ENCODE data around the gene SPOCK2. TPM values are rescaled to one million over a fixed set of nuclear protein-coding genes. Genes with fewer than 3 reads are reported as not detected.

Gene SPOCK2
- polyA plus RNA-seq, 1 of the 3 experiments (the other 2 are of a cell fraction): 0.18 TPM

DNA sequence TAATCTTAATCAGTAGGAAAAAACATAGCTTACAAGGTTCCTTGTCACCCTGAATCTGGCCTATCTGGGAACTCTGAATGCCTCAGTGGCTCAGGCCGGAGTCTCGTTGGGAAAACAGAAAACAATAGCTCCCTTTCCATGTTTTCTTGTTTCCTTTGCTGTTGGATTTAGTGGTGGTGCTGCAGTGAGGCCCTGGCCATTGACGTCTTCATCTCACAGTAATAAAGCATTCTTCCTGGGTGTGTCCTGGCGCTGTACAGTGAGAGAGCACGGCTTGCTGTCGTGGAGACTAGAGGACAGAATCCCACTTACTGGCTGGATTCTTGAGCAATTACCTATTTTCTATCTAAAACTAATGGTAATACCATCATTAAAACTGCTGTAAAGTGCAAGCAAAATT lies 1.3 kb upstream of the SPOCK2 start (continued):
- TF ChIP-seq SMC3 (IDR thresholded peaks at IDR 0.05; ENCODE audit: low read depth, low read length): no peak

DNA sequence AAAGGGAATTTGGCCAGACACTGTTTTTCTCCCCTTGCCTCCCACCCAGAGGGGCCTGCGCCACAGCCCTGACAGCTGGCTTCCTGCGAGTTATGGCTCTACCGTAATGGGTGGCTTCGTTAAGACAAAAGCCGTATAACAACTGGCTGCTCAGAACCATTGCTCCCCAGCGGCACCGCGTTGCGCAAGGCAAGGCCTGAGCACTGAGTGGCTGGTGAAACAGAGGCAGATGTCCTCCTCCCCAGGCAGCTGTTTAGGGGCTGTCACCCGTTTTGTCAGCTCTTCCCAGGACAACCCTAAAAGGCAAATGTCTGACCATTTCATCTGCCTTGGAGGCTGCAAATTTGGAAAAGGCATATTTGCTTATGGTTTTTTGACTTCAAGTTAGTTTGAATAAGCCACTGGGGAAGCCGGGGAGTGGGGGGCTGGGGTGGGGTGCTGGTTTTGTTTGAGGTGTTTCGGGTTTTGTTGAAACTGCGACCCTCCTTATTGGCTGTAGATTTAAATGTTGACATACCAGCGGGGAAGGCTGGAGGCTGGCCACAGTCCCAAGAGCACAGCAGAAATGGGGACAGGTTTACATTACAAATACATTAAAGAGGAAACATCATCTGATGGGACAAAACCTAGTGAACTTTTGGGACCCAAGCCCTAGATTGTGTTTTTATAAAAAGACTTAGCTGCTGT lies 681 bp upstream of the SPOCK2 start:
- Histone ChIP-seq H3K27ac (ENCODE audit: low read depth in 2 of 2, low read length in 1 of 2) (no peak overlapping the region), H3K79me2 (ENCODE audit: insufficient read depth) (no peaks in the 10 kb centered on the region), H4K20me1 (ENCODE audit: insufficient read depth) (no peaks in the 10 kb centered on the region), H3K4me2 (no peak overlapping the region), H3K9me2 (no peaks in the 10 kb centered on the region), H3K36me3 (replicated peaks in 1 of 2; ENCODE audit: control insufficient read depth in 1 of 2, insufficient read depth in 2 of 2, low read length in 1 of 2) (no peaks in the 10 kb centered on the region), H2AFZ (ENCODE audit: low read depth) (no peak overlapping the region), H3F3A (replicated peaks; ENCODE audit: insufficient read depth) (no peaks in the 10 kb centered on the region), H3K9ac (no peak overlapping the region), H3K4me1 (ENCODE audit: control insufficient read depth in 1 of 2, insufficient read depth in 2 of 2, low read depth in 1 of 2, low read length in 1 of 2) (peaks cover 0 to 8% of the 10 kb centered on the region in 2 experiments; a peak in 1 of 4 replicates), H3K4me3 (ENCODE audit: low read depth in 2 of 2, low read length in 1 of 2) (no peak overlapping the region), H3K27me3 (ENCODE audit: insufficient read depth) (peaks cover 10% of the 10 kb centered on the region; the same call in 1 of the 2 replicates), H3K9me3 (no peaks in the 10 kb centered on the region)
- 93% methylated on average over 14 of the region's 14 CpGs for WGBS (ENCODE audit: low lambda C conversion rate)
- TF ChIP-seq RXRA (IDR thresholded peaks at IDR 0.05; ENCODE audit: borderline replicate concordance, low read depth) (no peak), GATA2 (CRISPR knock-in tag; IDR thresholded peaks at IDR 0.05) (no peak), RAD21 (IDR thresholded peaks at IDR 0.05; ENCODE audit: low read length) (no peak), EP300 (IDR thresholded peaks at IDR 0.05; ENCODE audit: borderline replicate concordance in 1 of 2, low read depth in 1 of 2, low read length in 1 of 2) (no peak), GABPA (IDR thresholded peaks at IDR 0.05; ENCODE audit: low read depth) (no peak), TAF1 (IDR thresholded peaks at IDR 0.05; ENCODE audit: borderline replicate concordance, low read depth, low read length) (no peak)
- TF ChIP-seq, protein P1, sequence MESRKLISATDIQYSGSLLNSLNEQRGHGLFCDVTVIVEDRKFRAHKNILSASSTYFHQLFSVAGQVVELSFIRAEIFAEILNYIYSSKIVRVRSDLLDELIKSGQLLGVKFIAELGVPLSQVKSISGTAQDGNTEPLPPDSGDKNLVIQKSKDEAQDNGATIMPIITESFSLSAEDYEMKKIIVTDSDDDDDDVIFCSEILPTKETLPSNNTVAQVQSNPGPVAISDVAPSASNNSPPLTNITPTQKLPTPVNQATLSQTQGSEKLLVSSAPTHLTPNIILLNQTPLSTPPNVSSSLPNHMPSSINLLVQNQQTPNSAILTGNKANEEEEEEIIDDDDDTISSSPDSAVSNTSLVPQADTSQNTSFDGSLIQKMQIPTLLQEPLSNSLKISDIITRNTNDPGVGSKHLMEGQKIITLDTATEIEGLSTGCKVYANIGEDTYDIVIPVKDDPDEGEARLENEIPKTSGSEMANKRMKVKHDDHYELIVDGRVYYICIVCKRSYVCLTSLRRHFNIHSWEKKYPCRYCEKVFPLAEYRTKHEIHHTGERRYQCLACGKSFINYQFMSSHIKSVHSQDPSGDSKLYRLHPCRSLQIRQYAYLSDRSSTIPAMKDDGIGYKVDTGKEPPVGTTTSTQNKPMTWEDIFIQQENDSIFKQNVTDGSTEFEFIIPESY (IDR thresholded peaks at IDR 0.05; ENCODE audit: borderline replicate concordance, low read depth): no peak
- TF ChIP-seq, protein P2, sequence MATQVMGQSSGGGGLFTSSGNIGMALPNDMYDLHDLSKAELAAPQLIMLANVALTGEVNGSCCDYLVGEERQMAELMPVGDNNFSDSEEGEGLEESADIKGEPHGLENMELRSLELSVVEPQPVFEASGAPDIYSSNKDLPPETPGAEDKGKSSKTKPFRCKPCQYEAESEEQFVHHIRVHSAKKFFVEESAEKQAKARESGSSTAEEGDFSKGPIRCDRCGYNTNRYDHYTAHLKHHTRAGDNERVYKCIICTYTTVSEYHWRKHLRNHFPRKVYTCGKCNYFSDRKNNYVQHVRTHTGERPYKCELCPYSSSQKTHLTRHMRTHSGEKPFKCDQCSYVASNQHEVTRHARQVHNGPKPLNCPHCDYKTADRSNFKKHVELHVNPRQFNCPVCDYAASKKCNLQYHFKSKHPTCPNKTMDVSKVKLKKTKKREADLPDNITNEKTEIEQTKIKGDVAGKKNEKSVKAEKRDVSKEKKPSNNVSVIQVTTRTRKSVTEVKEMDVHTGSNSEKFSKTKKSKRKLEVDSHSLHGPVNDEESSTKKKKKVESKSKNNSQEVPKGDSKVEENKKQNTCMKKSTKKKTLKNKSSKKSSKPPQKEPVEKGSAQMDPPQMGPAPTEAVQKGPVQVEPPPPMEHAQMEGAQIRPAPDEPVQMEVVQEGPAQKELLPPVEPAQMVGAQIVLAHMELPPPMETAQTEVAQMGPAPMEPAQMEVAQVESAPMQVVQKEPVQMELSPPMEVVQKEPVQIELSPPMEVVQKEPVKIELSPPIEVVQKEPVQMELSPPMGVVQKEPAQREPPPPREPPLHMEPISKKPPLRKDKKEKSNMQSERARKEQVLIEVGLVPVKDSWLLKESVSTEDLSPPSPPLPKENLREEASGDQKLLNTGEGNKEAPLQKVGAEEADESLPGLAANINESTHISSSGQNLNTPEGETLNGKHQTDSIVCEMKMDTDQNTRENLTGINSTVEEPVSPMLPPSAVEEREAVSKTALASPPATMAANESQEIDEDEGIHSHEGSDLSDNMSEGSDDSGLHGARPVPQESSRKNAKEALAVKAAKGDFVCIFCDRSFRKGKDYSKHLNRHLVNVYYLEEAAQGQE (IDR thresholded peaks at IDR 0.05; ENCODE audit: low read depth, low read length): no peak
- TF ChIP-seq, protein P3, sequence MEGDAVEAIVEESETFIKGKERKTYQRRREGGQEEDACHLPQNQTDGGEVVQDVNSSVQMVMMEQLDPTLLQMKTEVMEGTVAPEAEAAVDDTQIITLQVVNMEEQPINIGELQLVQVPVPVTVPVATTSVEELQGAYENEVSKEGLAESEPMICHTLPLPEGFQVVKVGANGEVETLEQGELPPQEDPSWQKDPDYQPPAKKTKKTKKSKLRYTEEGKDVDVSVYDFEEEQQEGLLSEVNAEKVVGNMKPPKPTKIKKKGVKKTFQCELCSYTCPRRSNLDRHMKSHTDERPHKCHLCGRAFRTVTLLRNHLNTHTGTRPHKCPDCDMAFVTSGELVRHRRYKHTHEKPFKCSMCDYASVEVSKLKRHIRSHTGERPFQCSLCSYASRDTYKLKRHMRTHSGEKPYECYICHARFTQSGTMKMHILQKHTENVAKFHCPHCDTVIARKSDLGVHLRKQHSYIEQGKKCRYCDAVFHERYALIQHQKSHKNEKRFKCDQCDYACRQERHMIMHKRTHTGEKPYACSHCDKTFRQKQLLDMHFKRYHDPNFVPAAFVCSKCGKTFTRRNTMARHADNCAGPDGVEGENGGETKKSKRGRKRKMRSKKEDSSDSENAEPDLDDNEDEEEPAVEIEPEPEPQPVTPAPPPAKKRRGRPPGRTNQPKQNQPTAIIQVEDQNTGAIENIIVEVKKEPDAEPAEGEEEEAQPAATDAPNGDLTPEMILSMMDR (IDR thresholded peaks at IDR 0.05): no peak
- POLR2A ChIA-PET: interaction anchor here (0.5 kb wide), 1 partner anchor 43 kb away, joined by 4 read pairs; no protein-coding TSS in a partner anchor
- CTCF ChIA-PET: interaction anchor here (1.0 to 1.8 kb wide), 4 partner anchors 17 to 34 kb away, joined by 3 to 5 read pairs (median 4); no protein-coding TSS in a partner anchor
- no peak for DNase-seq
